Right atrium auricular region (tissue), 2 donors: ENCODE data around the gene TRAF7. TPM values are rescaled to one million over a fixed set of nuclear protein-coding genes. Genes with fewer than 3 reads are reported as not detected.
A peak's percentile ranks its signal among the peaks of the same experiment; 100 is the strongest.

Experiments used
- DNase-seq: peaks from one replicate; pipeline ENCODE4 v3.0.0-alpha.2; 2019; ENCODE audit warnings: low spot score
- H3K27ac ChIP-seq, 2 donors: fragments of 200-600 bp; sonication (generic); 1 replicate in 1 of 2; 2 replicates in 1 of 2; pipeline ENCODE4 v1.5.1; 2016 to 2019
- H3K27me3 ChIP-seq, 2 donors: fragments of 200-600 bp; sonication (generic); one replicate each; pipeline versions ENCODE4 v1.5.1 to v1.6.0; 2017 to 2019
- H3K36me3 ChIP-seq: fragments of 200-600 bp; sonication (generic); one replicate; pipeline ENCODE4 v1.5.1; 2016
- H3K4me1 ChIP-seq, 2 donors: fragments of 200-600 bp; sonication (generic); one replicate each; pipeline versions ENCODE4 v1.5.1 to v1.6.0; 2017 to 2019
- H3K4me3 ChIP-seq, 2 donors: fragments of 200-600 bp; sonication (generic); 1 replicate in 1 of 2; 2 replicates in 1 of 2; pipeline ENCODE4 v1.5.1; 2017 to 2019; ENCODE audit warnings: mild to moderate bottlenecking in 1 of 2, moderate library complexity in 1 of 2
- H3K9me3 ChIP-seq, 2 donors: fragments of 200-600 bp; sonication (generic); one replicate each; pipeline ENCODE4 v1.5.1; 2019
- CTCF ChIP-seq, 2 donors: fragments of 200-600 bp; sonication (generic); IDR thresholded peaks; one replicate each; pipeline ENCODE4 v1.5.1; 2019; ENCODE audit warnings: antibody characterized with exemption in 2 of 2
- total RNA-seq, 2 donors: library from RNA; depleted of rRNA; stranded (reverse); fragments of >200 nt; gene quantifications; one replicate each; pipeline ENCODE4 v1.1.0, GENCODE V29; 2016

Gene TRAF7
- total RNA-seq, 2 donors from 2014 or later: 16.1 to 27.0 TPM

DNA sequence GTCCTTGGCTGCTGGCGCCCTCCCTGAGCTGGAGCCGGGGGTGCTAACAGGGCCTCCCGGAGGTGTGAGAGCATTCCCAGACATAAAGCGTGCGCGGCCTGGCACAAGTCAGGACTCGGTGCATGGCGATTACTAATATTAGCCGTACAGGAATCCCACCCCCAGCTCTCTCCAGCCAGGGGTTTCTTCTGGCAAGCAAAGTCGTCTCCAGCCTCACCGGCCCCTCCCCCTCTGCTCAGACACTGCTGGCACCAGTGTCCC lies 35.8 kb downstream of the TRAF7 start:
- Histone ChIP-seq H3K4me1 (peaks cover 0 to 17% of the 10 kb centered on the region in 2 donors), H3K9me3 (no peaks in the 10 kb centered on the region), H3K27me3 (peaks cover 0 to 6% of the 10 kb centered on the region in 2 donors), H3K36me3 (no peaks in the 10 kb centered on the region), H3K27ac (peak overlapping the region in 1 of 2 donors; percentile 28), H3K4me3 (no peak overlapping the region)
- TF ChIP-seq CTCF (IDR thresholded peaks at IDR 0.05): no peak
- DNase-seq: no peak

GRCh38 chr16:2194166-2194834 lies 38.7 kb downstream of the TRAF7 start:
- Histone ChIP-seq H3K4me1 (peaks cover 0 to 17% of the 10 kb centered on the region in 2 donors), H3K9me3 (no peaks in the 10 kb centered on the region), H3K4me3 (no peak overlapping the region), H3K27me3 (peaks cover 0 to 6% of the 10 kb centered on the region in 2 donors), H3K27ac (no peak overlapping the region), H3K36me3 (no peaks in the 10 kb centered on the region)
- no peak for TF ChIP-seq CTCF (IDR thresholded peaks at IDR 0.05)
- no peak for DNase-seq

DNA sequence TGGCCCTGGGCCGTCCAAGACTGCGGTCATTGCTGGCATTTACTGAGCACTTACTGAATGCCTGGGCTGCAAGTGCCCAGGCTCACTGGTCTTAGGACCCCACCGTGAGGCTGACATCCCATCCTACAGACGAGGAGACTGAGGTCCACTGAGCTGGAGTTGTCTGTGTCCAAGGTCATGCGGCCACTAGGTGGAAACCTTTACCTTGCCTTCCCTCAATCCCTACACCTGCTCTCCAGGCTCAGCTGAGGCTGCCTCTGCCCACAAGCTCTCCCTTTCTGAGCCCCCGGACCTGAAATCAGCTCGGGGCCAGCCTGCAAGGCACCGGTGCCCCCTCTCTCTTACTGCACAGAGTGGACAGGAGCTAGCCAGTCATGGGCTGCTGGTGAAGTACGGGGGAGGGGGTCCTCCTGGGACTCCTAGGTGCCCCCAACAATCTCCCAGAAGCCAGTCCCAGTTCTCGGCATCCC lies 39.3 kb downstream of the TRAF7 start:
- DNase-seq: no peak
- TF ChIP-seq CTCF (IDR thresholded peaks at IDR 0.05): peak in 1 of 2 donors; percentile 38
- peaks cover 0 to 17% of the 10 kb centered on the region in 2 donors for H3K4me1 ChIP-seq
- H3K36me3 ChIP-seq: no peaks in the 10 kb centered on the region
- H3K27ac ChIP-seq: no peak overlapping the region
- H3K27me3 ChIP-seq: peaks cover 0 to 6% of the 10 kb centered on the region in 2 donors
- H3K4me3 ChIP-seq: no peak overlapping the region
- H3K9me3 ChIP-seq: no peaks in the 10 kb centered on the region

DNA sequence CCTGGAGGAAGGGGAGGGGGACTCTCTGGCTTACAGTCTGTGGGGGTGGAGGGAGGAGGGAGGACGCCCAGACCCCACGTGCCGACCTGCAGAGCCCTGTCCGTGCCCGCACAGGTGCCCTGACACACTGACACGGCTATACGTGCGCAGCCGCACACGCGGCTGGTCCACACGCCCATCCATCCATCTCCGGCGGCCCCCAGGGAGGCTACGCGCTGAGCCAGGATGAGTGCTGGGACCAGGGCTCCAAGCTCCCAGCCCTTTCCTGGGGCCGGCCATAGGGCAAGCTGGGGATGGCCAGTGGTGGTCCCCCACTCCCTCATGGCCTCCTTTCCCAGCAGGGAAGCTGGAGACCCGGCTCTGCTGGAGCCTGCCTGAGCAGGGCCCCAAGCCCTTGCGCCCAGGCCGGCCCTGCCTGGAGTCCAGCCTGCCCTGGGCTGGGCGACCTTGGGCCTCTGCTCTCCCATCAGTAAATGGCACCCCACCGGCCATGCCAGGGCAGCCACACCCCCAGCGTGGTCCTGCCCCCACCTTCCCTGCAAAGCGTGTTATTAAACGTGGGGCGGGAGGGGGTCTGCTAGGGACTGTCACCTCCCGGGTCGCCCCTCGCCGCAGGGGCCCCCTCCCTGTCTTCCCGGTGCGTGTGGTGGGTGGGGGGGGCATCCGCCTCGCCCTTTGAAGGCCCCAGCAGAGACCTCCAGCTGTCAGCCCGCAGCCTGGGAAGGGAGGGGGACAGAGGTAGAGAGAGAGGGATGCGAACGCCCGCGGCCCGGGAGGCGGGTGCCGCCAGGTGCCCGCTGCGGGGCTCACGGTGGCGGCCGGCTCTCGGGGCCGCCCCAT lies 40.0 kb downstream of the TRAF7 start:
- Histone ChIP-seq H3K4me3 (peak overlapping the region; percentile 42 to 54), H3K9me3 (no peaks in the 10 kb centered on the region), H3K27ac (no peak overlapping the region), H3K27me3 (peaks cover 0 to 6% of the 10 kb centered on the region in 2 donors), H3K4me1 (peaks cover 0 to 17% of the 10 kb centered on the region in 2 donors), H3K36me3 (no peaks in the 10 kb centered on the region)
- no peak for DNase-seq
- TF ChIP-seq CTCF (IDR thresholded peaks at IDR 0.05): no peak

DNA sequence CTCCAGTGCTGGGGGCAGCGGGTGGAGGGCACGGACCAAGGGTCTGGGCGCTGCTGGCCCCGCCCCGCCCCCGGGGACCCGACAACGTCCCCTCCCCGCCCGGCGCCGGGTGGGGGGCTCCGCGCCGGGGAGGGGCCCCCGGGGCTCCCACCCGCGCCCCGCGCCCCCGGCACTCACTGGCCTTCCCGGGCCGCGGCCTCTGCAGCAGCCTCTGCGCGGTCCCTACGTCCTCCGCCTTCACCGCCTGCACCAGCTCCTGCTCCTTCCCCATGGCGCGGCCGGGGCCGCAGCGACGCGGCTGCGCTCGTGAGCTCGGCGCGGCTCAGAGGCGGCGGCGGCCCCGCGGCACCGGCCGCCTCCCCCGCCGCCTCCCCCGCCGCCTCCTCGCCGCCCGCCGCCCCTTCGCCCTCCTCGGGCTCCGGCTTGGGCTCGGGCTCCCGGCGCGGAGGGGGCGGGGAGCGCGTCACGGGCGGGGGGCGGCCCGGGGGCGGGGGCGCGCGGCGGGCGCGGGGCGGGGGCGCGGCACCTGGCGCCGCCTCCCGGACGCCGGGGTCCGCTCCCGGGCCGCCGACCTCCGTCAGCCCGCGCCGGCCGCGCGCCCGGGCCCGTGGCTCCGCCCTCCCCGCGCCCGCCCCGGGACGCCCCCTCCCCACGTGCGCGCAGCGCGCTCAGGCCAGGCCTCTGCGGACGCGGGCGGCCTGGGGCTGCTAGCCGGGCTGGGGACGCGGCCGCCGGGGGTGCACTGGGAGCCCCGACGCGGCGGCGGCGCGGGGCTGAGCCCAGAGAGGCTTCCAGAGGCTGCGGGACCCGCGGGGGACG lies 40.8 kb downstream of the TRAF7 start, which contains the start of gene CASKIN1:
TSS of gene CASKIN1 (minus strand) at position 444 of the 819 bp plus-strand sequence. CDS start at position 271, 173 bp downstream.
- H3K27me3 ChIP-seq: peaks cover 0 to 6% of the 10 kb centered on the region in 2 donors

More for the DNA sequence above, 40.8 kb downstream of the TRAF7 start, which contains the start of gene CASKIN1:
- H3K4me3 ChIP-seq: peak within 1 kb of the TSS; percentile 42 to 54
- no peak within 1 kb of the TSS for H3K27ac ChIP-seq
- peaks cover 0 to 11% of the 10 kb centered on the region in 2 donors for H3K4me1 ChIP-seq
- no peaks in the 10 kb centered on the region for H3K9me3 ChIP-seq
- no peak for TF ChIP-seq CTCF (IDR thresholded peaks at IDR 0.05)
- no peak for DNase-seq
- no peaks in the 10 kb centered on the region for H3K36me3 ChIP-seq
